ENCODE measurements around the gene TMPO. TPM values are rescaled to one million over a fixed set of nuclear protein-coding genes. Genes with fewer than 3 reads are reported as not detected.
"Not testable (repeated sequence)": the region's sequence is repeated elsewhere in the genome, so short reads cannot be mapped to it uniquely, and the experiment has no call there.

Gene TMPO
- total RNA-seq, 1 donor from 2014 or later = 55.0 TPM

DNA sequence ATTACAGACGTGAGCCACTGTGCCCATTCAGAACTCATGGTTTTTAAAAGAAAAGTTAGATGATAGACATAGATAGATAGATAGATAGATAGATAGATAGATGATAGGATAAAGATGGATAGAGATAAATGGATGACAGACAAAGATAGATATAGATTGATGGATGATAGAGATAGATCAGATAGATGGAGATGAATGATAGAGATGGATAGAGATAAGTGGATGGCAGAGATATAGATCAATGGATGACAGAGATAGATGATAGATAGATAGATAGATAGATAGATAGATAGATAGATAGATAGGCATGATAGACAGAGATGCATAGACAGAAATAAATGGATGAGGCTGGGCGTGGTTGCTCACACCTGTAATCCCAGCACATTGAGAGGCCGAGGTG lies 64.4 kb downstream of the TMPO start:
- ATAC-seq = no peak

GRCh38 chr12:98580695-98581094 lies 65.3 kb downstream of the TMPO start:
- no peak for ATAC-seq

GRCh38 chr12:98581101-98581500 lies 65.7 kb downstream of the TMPO start:
- no peak for ATAC-seq

DNA sequence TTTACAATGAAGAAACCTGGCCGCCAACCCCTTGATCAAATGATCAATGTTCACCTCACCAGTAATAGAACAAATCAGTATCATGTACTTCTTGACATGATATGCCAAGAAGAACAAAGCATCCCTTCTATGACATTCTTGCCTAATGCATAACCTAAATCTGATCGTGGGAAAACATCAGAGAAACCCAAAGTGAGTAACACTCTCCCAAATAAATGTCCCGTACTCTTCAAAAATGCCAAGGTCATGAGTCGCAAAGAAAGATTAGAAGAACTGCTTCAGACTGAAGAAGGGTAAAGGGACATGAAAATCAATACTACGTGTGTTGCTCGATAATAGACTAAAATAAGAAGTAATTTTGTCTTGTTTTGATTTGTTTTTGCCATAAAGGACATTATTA lies 66.7 kb downstream of the TMPO start:
- no peak for ATAC-seq

DNA sequence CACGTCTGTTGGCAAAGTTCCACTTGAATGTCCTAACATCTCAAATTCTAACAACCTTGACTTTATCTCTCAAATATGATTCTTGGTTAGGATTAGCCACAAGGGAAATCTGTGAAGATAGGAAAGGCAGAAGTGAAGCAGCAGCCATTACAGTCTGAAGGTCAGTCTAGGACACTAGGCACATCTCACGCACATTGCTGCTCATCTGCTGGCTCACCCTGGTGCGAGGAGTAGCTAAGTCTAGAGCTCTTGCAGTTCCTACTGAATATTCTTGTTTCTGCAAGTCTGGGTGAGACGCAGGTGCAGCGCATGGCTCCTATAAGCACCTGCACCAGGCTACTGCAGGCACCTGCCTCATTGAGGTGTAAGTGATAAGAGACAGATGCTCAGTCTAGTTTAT lies 71.7 kb downstream of the TMPO start:
- ATAC-seq = no peak

GRCh38 chr12:98591209-98591608 lies 75.8 kb downstream of the TMPO start:
- no peak for ATAC-seq

DNA sequence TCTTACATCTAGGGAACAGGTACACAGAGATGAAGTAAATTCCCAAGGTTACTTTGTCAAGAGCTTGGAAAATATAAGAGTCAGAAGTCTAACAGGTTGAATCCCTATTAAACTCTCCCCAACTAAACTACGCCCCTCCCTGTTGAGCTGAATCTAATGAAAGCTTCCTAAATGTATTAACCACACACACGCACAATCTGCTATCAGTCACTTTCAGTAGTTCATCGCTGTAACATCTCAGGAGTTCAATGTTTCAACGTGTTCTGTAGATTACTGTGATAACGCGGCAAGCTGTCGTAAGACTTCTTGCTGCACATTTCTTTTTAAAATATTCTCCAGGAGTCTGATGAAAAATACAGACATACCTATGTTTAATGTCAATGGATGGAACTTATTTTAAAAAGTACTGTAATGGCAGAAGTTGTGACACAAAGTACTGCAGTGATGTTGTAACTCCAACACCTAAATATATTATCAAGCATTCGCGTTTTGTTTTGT lies 77.5 kb downstream of the TMPO start:
- no peak for ATAC-seq

DNA sequence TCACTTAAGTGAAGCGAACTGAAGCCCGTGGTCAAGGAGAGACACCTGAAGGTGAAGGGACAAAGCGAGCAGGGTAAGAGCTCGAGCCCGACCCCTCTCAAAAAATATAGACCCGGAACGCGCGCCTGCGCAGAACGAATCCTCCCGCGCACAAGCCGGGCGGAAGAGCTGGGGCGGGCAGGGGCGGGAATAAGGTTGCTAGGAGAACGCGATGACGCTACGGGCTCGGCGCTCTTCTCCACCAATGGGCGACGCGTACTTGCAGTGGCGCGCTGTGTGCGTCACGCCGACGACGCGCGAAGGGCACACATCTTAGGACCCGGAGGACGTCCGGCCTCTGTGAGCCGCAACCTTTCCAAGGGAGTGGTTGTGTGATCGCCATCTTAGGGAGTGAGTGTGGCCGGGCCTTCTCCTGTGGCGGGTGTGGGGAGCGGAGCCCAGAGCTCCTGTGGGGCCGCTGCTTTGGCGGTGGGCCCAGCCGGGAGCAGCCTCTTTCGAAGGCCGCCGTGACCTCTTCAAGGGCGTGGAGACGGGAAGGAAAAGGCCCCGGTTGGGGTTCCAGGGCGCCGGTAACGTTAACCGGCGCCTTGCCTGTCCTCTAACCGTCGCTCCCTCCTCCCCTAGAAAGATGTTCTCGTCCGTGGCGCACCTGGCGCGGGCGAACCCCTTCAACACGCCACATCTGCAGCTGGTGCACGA lies 78.1 kb downstream of the TMPO start, which contains the start of gene SLC25A3:
SLC25A3 (plus strand) TSS at position 336 of the 699 bp plus-strand sequence; CDS start at position 629, 293 bp downstream.
- ATAC-seq = peak; percentile 100

- ATAC-seq = peak; percentile 63
These were observed 78.9 kb downstream of the TMPO start for GRCh38 chr12:98594050-98594835.

DNA sequence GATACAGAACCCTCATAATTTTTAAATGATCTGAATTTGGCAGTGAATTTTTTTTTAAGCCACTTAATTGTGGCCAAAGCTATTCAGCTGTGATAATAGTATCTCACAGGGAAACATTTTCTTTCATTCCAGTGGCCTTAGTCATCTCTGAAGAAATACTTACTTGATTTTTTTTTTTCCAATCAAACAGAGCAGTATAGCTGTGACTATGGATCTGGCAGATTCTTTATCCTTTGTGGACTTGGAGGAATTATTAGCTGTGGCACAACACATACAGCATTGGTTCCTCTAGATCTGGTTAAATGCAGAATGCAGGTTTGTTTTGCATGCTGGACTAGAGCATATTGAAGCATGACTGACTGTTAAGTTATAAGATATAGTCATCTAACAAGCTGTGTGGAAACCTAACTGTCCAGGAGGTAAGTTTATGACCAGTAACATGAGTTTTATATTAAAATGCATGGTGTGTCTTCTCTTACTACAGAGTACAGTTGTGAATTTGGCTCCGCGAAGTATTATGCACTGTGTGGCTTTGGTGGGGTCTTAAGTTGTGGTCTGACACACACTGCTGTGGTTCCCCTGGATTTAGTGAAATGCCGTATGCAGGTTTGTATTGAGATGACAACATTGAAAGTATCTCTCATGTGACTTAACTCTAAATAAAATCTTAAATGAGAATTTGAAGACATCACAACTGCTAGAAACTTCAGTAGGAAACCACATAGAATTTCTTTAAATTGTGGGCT lies 80.0 kb downstream of the TMPO start:
- ATAC-seq = no peak

GRCh38 chr12:98597313-98597712 lies 81.9 kb downstream of the TMPO start:
- not testable (repeated sequence) for ATAC-seq

Other genes with a start within 250 kb of the TMPO start
- 543 TPM for gene SLC25A3, start 78.1 kb downstream of the TMPO start, total RNA-seq
- gene IKBIP, start 129.2 kb downstream of the TMPO start, total RNA-seq = 4.1 TPM
- gene APAF1, start 129.7 kb downstream of the TMPO start, total RNA-seq = 4.1 TPM